Upper lobe of right lung (tissue), 1 donor: ENCODE measurements around the gene NHEJ1. TPM values are rescaled to one million over a fixed set of nuclear protein-coding genes. Genes with fewer than 3 reads are reported as not detected.

Experiments
- ATAC-seq: fragments of 200-7000 bp; cut with Tn5 transposase; one replicate; pipeline ENCODE4 v1.9.1; 2020; ENCODE audit warnings: mild to moderate bottlenecking, moderate library complexity
- DNase-seq: peaks from one replicate; pipeline ENCODE4 v3.0.0-alpha.2; 2020
- H3K27ac ChIP-seq: fragments of 200-600 bp; one replicate; pipeline ENCODE4 v1.8.0; 2022
- H3K27me3 ChIP-seq: fragments of 200-600 bp; one replicate; pipeline ENCODE4 v1.8.0; 2022; ENCODE audit warnings: mild to moderate bottlenecking
- H3K36me3 ChIP-seq: fragments of 200-600 bp; one replicate; pipeline ENCODE4 v1.8.0; 2022
- H3K4me1 ChIP-seq: fragments of 200-600 bp; one replicate; pipeline ENCODE4 v1.8.0; 2022
- H3K4me3 ChIP-seq: fragments of 200-600 bp; one replicate; pipeline ENCODE4 v1.8.0; 2022; ENCODE audit warnings: mild to moderate bottlenecking
- H3K9me3 ChIP-seq: fragments of 200-600 bp; one replicate; pipeline ENCODE4 v1.8.0; 2022
- CTCF ChIP-seq: fragments of 200-600 bp; IDR thresholded peaks from one replicate; pipeline ENCODE4 v1.8.0; 2022; ENCODE audit warnings: antibody characterized with exemption
- intact Hi-C: fragments of 100-400 bp; cut with DNase I; formaldehyde crosslinking; loops from one replicate; pipeline ENCODE4 v1.11.0; 2022
- total RNA-seq: library from RNA; stranded (reverse); fragmentation: NEBNext Ultra II Directional; extraction: Animal tissue kit (Norgen Biotek cat#: 25700); gene quantifications from one replicate; pipeline ENCODE4 v1.2.1, GENCODE V29; 2021
- donor health status: DM: no; HTN: yes; CAD: no; lungs with severe emphysema.

Gene NHEJ1
- total RNA-seq, 1 donor from 2014 or later = 14.3 TPM

- Histone ChIP-seq H3K27ac (no peak overlapping the region), H3K4me3 (no peak overlapping the region), H3K4me1 (no peaks in the 10 kb centered on the region), H3K9me3 (no peaks in the 10 kb centered on the region), H3K36me3 (peaks cover 28% of the 10 kb centered on the region), H3K27me3 (no peaks in the 10 kb centered on the region)
- no peak for TF ChIP-seq CTCF
- no peak for DNase-seq
- ATAC-seq = no peak
- intact Hi-C loops = loop anchor here (10.0 kb wide), 1 partner anchor 52 kb away; no protein-coding TSS in a partner anchor
Measured at GRCh38 chr2:219072741-219073250, 87.8 kb downstream of the NHEJ1 start.

GRCh38 chr2:219071131-219071816, 89.3 kb downstream of the NHEJ1 start:
- TF ChIP-seq CTCF = no peak
- Histone ChIP-seq H3K9me3 (no peaks in the 10 kb centered on the region), H3K4me3 (no peak overlapping the region), H3K4me1 (no peaks in the 10 kb centered on the region), H3K27me3 (no peaks in the 10 kb centered on the region), H3K27ac (no peak overlapping the region), H3K36me3 (peaks cover 13% of the 10 kb centered on the region)
- intact Hi-C loops = loop anchor here (10.0 kb wide), 1 partner anchor 54 kb away; no protein-coding TSS in a partner anchor
- ATAC-seq = peak; percentile 79
- DNase-seq = no peak

GRCh38 chr2:219065484-219065883, 95.1 kb downstream of the NHEJ1 start:
- Histone ChIP-seq H3K9me3 (no peaks in the 10 kb centered on the region), H3K27me3 (peaks cover 37% of the 10 kb centered on the region), H3K4me3 (no peak overlapping the region), H3K27ac (no peak overlapping the region), H3K4me1 (no peaks in the 10 kb centered on the region), H3K36me3 (no peaks in the 10 kb centered on the region)
- TF ChIP-seq CTCF = no peak
- intact Hi-C loops = no loop called here
- DNase-seq = no peak
- no peak for ATAC-seq

GRCh38 chr2:219062081-219062480, 98.5 kb downstream of the NHEJ1 start:
- H3K36me3 ChIP-seq = no peaks in the 10 kb centered on the region
- ATAC-seq (no peak), DNase-seq (no peak)
- intact Hi-C loops = no loop called here
- H3K9me3 ChIP-seq = no peaks in the 10 kb centered on the region
- TF ChIP-seq CTCF = no peak
- peaks cover 70% of the 10 kb centered on the region for H3K27me3 ChIP-seq
- H3K27ac ChIP-seq = no peak overlapping the region
- H3K4me1 ChIP-seq = peaks cover 30% of the 10 kb centered on the region
- H3K4me3 ChIP-seq = no peak overlapping the region

- Histone ChIP-seq H3K4me3 (peak within 1 kb of the TSS; percentile 32), H3K4me1 (peaks cover 30% of the 10 kb centered on the region), H3K27ac (no peak within 1 kb of the TSS), H3K9me3 (no peaks in the 10 kb centered on the region), H3K27me3 (peaks cover 80% of the 10 kb centered on the region), H3K36me3 (no peaks in the 10 kb centered on the region)
- TF ChIP-seq CTCF = no peak
- peak; percentile 33 for ATAC-seq
- intact Hi-C loops = no loop called here
- DNase-seq = peak; percentile 77
Measured at GRCh38 chr2:219060821-219061791, 99.5 kb downstream of the NHEJ1 start, which contains the start of gene IHH. TSS of gene IHH (minus strand) at chr2:219060921. CDS start at chr2:219060467, 454 bp downstream.
